Measurements from ENCODE around the gene PDCD5.
"Not testable (repeated sequence)": the region's sequence is repeated elsewhere in the genome, so short reads cannot be mapped to it uniquely, and the experiment has no call there.

Gene PDCD5

GRCh38 chr19:32580901-32581704, at the start of gene PDCD5:
Gene PDCD5, plus strand, starts transcription at chr19:32581190. Its CDS starts 72 bp downstream, at chr19:32581262.
- Histone ChIP-seq H3K9me3 (ENCODE audit: severe bottlenecking) (no peaks in the 10 kb centered on the region), H3K36me3 (peaks cover 36% of the 10 kb centered on the region), H3K27me3 (ENCODE audit: insufficient read depth, low read depth, severe bottlenecking) (no peaks in the 10 kb centered on the region), H3K4me3 (ENCODE audit: low read depth, low read length) (peak within 1 kb of the TSS; percentile 97), H3K27ac (peak within 1 kb of the TSS; percentile 88)
- DNase-seq: peak; percentile 96
- TF ChIP-seq CTCF (IDR thresholded peaks at IDR 0.05; ENCODE audit: low read depth, low read length): no peak

- Histone ChIP-seq H3K27me3 (ENCODE audit: insufficient read depth, low read depth, severe bottlenecking) (no peaks in the 10 kb centered on the region), H3K27ac (no peak overlapping the region), H3K36me3 (no peaks in the 10 kb centered on the region), H3K4me3 (ENCODE audit: low read depth, low read length) (no peak overlapping the region), H3K9me3 (ENCODE audit: severe bottlenecking) (no peaks in the 10 kb centered on the region)
- no peak for DNase-seq
- no peak for TF ChIP-seq CTCF (IDR thresholded peaks at IDR 0.05; ENCODE audit: low read depth, low read length)
Observed at GRCh38 chr19:32532233-32532632, 48.8 kb upstream of the PDCD5 start.

GRCh38 chr19:32537580-32537979, 43.4 kb upstream of the PDCD5 start:
- Histone ChIP-seq H3K4me3 (ENCODE audit: low read depth, low read length) (no peak overlapping the region), H3K27ac (no peak overlapping the region), H3K27me3 (ENCODE audit: insufficient read depth, low read depth, severe bottlenecking) (no peaks in the 10 kb centered on the region), H3K36me3 (no peaks in the 10 kb centered on the region), H3K9me3 (ENCODE audit: severe bottlenecking) (no peaks in the 10 kb centered on the region)
- no peak for DNase-seq
- TF ChIP-seq CTCF (IDR thresholded peaks at IDR 0.05; ENCODE audit: low read depth, low read length): no peak

- H3K4me3 ChIP-seq (ENCODE audit: low read depth, low read length): no peak overlapping the region
- no peak for DNase-seq
- H3K27me3 ChIP-seq (ENCODE audit: insufficient read depth, low read depth, severe bottlenecking): no peaks in the 10 kb centered on the region
- no peaks in the 10 kb centered on the region for H3K9me3 ChIP-seq (ENCODE audit: severe bottlenecking)
- no peak overlapping the region for H3K27ac ChIP-seq
- no peak for TF ChIP-seq CTCF (IDR thresholded peaks at IDR 0.05; ENCODE audit: low read depth, low read length)
- no peaks in the 10 kb centered on the region for H3K36me3 ChIP-seq
Observed at GRCh38 chr19:32539240-32539916, 41.6 kb upstream of the PDCD5 start.

- H3K9me3 ChIP-seq (ENCODE audit: severe bottlenecking): no peaks in the 10 kb centered on the region
- no peak for TF ChIP-seq CTCF (IDR thresholded peaks at IDR 0.05; ENCODE audit: low read depth, low read length)
- DNase-seq: no peak
- H3K36me3 ChIP-seq: no peaks in the 10 kb centered on the region
- no peak overlapping the region for H3K4me3 ChIP-seq (ENCODE audit: low read depth, low read length)
- H3K27me3 ChIP-seq (ENCODE audit: insufficient read depth, low read depth, severe bottlenecking): no peaks in the 10 kb centered on the region
- H3K27ac ChIP-seq: no peak overlapping the region
Observed at GRCh38 chr19:32540621-32541020, 40.4 kb upstream of the PDCD5 start.

GRCh38 chr19:32541376-32541775, 39.6 kb upstream of the PDCD5 start:
- not testable (repeated sequence) for H3K9me3 ChIP-seq (ENCODE audit: severe bottlenecking); H3K27ac ChIP-seq; H3K4me3 ChIP-seq (ENCODE audit: low read depth, low read length); H3K36me3 ChIP-seq; DNase-seq; H3K27me3 ChIP-seq (ENCODE audit: insufficient read depth, low read depth, severe bottlenecking)

Data from WERI-Rb-1 (cell line).